Skeletal muscle tissue (tissue), 4 donors: Measurements from ENCODE around the gene CYBRD1. TPM values are rescaled to one million over a fixed set of nuclear protein-coding genes. Genes with fewer than 3 reads are reported as not detected.

Experiments used
- H3K27ac ChIP-seq: one replicate; pipeline ENCODE4 v1.7.0; 2013; ENCODE audit warnings: mild to moderate bottlenecking, low read depth, low read length, inconsistent platforms
- H3K27me3 ChIP-seq, 3 donors: one replicate each; pipeline ENCODE4 v1.7.0; 2013; ENCODE audit warnings: low read length in 3 of 3; ENCODE audit not compliant: control insufficient read depth in 3 of 3, insufficient read depth in 3 of 3
- H3K36me3 ChIP-seq, 3 donors: one replicate each; pipeline ENCODE4 v1.7.0; 2013; ENCODE audit warnings: low read length in 3 of 3; ENCODE audit not compliant: control insufficient read depth in 3 of 3, insufficient read depth in 3 of 3
- H3K4me1 ChIP-seq, 3 donors: one replicate each; pipeline ENCODE4 v1.7.0; 2013; ENCODE audit warnings: low read length in 3 of 3, mild to moderate bottlenecking in 3 of 3; ENCODE audit not compliant: control insufficient read depth in 3 of 3, insufficient read depth in 3 of 3
- H3K4me3 ChIP-seq, 3 donors: one replicate each; pipeline ENCODE4 v1.7.0; 2013; ENCODE audit warnings: low read length in 3 of 3
- H3K9ac ChIP-seq, 3 donors: one replicate each; pipeline ENCODE4 v1.7.0; 2013; ENCODE audit warnings: low read length in 3 of 3, mild to moderate bottlenecking in 3 of 3, moderate library complexity in 2 of 3, low read depth in 1 of 3
- H3K9me3 ChIP-seq, 3 donors: one replicate each; pipeline ENCODE4 v1.7.0; 2013; ENCODE audit warnings: low read length in 3 of 3; ENCODE audit not compliant: control insufficient read depth in 3 of 3
- total RNA-seq: library from RNA; depleted of rRNA; stranded (reverse); fragments of >200 nt; gene quantifications from one replicate; pipeline ENCODE4 v1.2.3, GENCODE V29; 2014
- donor health status: Osteomylitis.

Gene CYBRD1
- total RNA-seq, 1 donor from 2014 or later, result 89.2 TPM

DNA sequence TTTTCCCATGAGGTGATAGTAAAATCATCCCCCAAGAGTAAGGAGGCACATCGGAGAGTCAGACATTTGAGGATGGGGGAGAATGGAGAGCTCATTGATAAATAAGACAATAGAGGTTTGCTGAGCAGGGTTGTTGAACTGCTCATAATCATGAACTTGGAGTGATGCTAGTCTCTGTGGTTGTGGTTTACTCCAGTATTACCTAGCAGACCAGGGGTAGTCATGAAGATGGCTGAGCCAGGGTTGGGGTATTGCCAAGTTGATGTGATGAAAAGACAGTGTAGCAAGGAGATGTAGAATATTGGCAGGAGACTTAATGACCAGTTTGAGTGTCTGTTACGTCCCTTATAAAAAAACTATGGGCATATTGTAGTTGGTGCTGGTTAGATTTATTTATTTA lies 25.4 kb downstream of the CYBRD1 start:
- no peaks in the 10 kb centered on the region for H3K27me3 ChIP-seq
- H3K36me3 ChIP-seq, result peaks cover 0 to 2% (median 0%) of the 10 kb centered on the region in 3 donors
- no peak overlapping the region for H3K4me3 ChIP-seq
- H3K9me3 ChIP-seq, result no peaks in the 10 kb centered on the region
- H3K27ac ChIP-seq, result no peak overlapping the region
- H3K9ac ChIP-seq, result no peak overlapping the region
- H3K4me1 ChIP-seq, result no peaks in the 10 kb centered on the region

DNA sequence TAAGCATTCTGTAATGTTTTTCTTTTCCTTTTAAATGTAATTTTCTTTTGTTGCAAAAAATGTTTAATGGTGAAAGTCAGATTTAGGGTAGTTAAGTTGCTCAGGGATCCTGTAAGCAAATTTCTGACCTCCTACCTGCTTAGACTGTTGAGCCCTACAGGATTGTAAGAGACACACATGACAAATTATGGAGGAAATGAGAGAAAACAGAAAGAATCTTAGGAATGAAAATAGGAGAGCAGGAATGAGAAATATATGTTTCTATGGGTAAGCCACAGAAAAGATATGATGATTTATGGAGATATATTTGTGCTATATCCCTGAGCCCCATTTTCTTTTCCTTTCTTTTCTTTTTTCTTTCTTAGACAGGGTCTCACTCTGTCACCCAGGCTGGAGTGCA lies 28.3 kb downstream of the CYBRD1 start:
- Histone ChIP-seq H3K27me3 (no peaks in the 10 kb centered on the region), H3K27ac (no peak overlapping the region), H3K4me3 (no peak overlapping the region), H3K4me1 (no peaks in the 10 kb centered on the region), H3K36me3 (peaks cover 0 to 8% (median 0%) of the 10 kb centered on the region in 3 donors), H3K9ac (no peak overlapping the region), H3K9me3 (no peaks in the 10 kb centered on the region)

DNA sequence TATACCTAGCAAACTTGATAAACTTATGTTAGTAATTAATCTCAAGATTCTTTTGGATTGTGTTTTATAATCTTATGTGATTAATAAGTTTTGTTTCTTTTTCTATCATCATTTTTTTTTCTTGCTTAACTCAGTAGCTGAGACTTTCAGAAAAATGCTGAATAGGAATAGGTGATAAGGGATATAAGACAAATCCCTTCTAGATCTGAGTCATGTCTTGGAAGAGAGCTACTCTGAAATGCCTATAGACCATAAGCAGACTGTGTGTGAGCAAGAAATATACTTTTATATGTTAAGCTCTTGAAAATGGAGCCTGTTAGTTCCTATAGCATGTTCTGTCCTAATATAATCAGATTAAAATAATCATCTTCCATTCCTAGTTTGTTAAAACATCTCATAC lies 29.6 kb downstream of the CYBRD1 start:
- H3K36me3 ChIP-seq, result peaks cover 0 to 10% (median 0%) of the 10 kb centered on the region in 3 donors

DNA sequence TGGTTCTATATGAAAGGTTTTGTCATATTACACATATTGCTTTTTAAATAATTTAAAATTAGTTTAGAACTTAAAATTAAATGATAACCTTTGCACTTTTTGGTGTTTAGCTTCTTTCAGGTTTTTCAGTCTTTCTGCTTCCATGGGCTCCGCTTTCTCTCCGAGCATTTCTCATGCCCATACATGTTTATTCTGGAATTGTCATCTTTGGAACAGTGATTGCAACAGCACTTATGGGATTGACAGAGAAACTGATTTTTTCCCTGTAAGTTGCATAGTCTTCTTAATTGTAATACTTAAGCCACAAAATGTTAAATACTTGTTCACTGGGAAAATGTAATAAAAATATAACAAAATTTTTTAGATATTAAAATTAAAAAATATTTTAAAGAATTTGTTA lies 31.0 kb downstream of the CYBRD1 start:
- Histone ChIP-seq H3K27me3 (no peaks in the 10 kb centered on the region), H3K9ac (no peak overlapping the region), H3K9me3 (no peaks in the 10 kb centered on the region), H3K4me1 (no peaks in the 10 kb centered on the region), H3K36me3 (peaks cover 0 to 12% (median 0%) of the 10 kb centered on the region in 3 donors), H3K4me3 (no peak overlapping the region), H3K27ac (no peak overlapping the region)

More for the DNA sequence above, 29.6 kb downstream of the CYBRD1 start:
- no peak overlapping the region for H3K4me3 ChIP-seq
- H3K27me3 ChIP-seq, result no peaks in the 10 kb centered on the region
- H3K27ac ChIP-seq, result no peak overlapping the region
- no peak overlapping the region for H3K9ac ChIP-seq
- H3K9me3 ChIP-seq, result no peaks in the 10 kb centered on the region
- no peaks in the 10 kb centered on the region for H3K4me1 ChIP-seq

DNA sequence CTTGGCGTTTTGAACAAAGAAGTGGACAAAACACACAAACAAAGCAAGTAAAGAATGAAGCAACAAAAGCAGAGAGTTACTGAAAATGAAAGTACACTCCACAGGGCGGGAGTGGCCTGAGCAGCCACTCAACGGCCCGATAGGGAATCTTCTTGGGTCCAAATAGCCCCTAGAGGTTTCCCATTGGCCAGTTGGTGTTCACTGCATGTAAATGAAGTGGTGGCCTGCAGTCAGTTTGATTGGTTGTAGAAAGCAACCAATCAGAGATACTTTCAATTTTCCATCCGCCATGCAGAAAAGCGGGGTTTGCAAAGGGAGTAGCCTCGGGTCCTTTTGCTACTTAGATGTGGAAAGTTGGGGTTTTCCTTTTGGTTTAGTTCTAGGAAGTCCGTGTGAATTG lies 31.6 kb downstream of the CYBRD1 start:
- H3K27ac ChIP-seq, result no peak overlapping the region
- H3K4me1 ChIP-seq, result no peaks in the 10 kb centered on the region
- no peak overlapping the region for H3K9ac ChIP-seq
- no peak overlapping the region for H3K4me3 ChIP-seq
- no peaks in the 10 kb centered on the region for H3K27me3 ChIP-seq
- H3K9me3 ChIP-seq, result no peaks in the 10 kb centered on the region
- H3K36me3 ChIP-seq, result peaks cover 0 to 12% (median 0%) of the 10 kb centered on the region in 3 donors

DNA sequence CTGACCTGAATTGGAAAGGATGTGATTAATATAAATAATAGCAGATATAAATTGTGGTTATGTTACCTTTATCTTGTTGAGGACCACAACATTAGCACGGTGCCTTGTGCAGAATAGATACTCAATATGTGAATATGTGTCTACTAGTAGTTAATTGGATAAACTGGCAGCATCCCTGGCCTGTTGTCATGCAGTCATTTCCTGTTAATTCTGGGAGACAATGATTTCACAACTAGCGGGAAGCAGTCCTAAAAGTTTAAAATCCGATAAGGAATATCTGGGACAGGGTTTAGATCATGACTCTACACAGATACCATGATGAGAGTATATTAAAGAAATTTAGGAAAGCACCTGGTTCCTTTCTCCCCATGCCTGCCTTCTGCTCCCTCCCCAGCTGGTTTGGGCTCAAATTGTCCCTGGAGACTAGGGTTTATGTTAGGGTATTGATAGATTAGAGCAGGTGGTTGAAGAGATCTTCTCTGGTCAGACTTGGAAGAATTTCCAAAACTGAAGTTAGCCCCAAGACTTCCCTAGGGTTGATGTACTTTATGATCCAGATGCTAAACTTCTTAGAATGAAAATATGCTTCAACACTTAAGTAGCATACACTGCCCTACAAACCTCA lies 32.8 kb downstream of the CYBRD1 start:
- no peak overlapping the region for H3K9ac ChIP-seq
- H3K27ac ChIP-seq, result no peak overlapping the region
- H3K9me3 ChIP-seq, result no peaks in the 10 kb centered on the region
- peaks cover 0 to 12% (median 0%) of the 10 kb centered on the region in 3 donors for H3K36me3 ChIP-seq
- no peak overlapping the region for H3K4me3 ChIP-seq
- no peaks in the 10 kb centered on the region for H3K27me3 ChIP-seq
- H3K4me1 ChIP-seq, result no peaks in the 10 kb centered on the region

DNA sequence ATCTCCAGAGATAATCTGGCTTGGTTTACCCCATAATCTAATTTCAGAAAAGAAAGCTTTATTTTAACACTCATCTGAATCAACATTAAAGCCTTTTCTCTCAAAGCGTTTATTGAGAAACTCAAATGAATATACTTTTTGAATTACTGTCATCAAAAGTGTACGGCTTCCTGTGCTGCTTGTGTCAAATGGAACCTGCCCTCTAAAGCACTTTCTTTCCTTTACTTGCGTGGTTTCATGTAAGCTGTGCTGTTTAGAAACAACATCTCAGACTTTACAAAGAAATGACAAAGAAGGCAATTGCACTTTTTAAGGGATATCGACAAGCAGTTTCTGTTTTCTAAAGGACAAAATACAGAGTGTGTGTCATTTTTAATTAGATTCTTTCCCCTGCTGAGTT lies 35.1 kb downstream of the CYBRD1 start:
- Histone ChIP-seq H3K27ac (no peak overlapping the region), H3K9ac (no peak overlapping the region), H3K27me3 (no peaks in the 10 kb centered on the region), H3K4me3 (no peak overlapping the region), H3K36me3 (peaks cover 0 to 12% (median 0%) of the 10 kb centered on the region in 3 donors), H3K9me3 (no peaks in the 10 kb centered on the region), H3K4me1 (no peaks in the 10 kb centered on the region)

DNA sequence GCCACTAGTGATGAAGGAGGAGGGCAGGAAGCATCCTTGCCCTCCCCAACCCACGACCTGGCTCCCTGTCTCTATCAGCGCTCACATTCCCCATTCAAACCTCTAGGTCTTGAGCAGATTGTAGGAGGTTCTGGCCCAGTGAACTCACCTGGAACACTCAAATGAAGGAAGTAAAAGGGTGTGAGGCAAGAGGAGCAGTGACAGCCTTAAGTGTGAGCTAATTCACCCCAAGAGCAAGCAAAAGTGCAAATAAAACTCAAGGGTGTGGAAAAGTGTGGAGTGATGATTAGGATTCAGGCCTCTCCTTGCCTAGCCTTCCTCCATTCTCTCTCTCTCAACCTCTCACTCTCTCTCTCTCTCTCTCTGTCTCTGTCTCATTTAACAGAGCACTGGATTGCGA lies 41.0 kb downstream of the CYBRD1 start:
- no peaks in the 10 kb centered on the region for H3K36me3 ChIP-seq
- no peak overlapping the region for H3K27ac ChIP-seq
- no peak overlapping the region for H3K9ac ChIP-seq
- H3K27me3 ChIP-seq, result no peaks in the 10 kb centered on the region
- H3K4me3 ChIP-seq, result no peak overlapping the region
- H3K4me1 ChIP-seq, result no peaks in the 10 kb centered on the region
- no peaks in the 10 kb centered on the region for H3K9me3 ChIP-seq

DNA sequence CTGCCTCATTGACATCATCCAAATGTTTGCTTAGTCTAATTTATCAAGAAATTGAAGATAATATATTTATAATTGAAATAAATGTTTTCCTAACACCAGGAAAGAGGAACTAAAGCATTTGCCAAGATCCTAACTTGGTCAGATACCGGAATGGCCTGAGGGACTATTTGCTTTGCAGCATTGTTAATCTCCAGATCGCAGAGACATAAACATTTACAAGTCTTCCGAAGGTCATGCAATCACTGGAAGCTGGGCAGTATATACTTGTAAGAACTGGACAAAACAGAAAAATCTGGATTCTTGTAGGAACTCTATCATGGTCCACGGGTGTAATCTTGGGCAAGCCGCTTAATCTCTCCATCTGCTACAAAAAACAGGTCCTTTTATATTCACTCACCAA lies 42.2 kb downstream of the CYBRD1 start:
- H3K9me3 ChIP-seq, result no peaks in the 10 kb centered on the region
- H3K27me3 ChIP-seq, result no peaks in the 10 kb centered on the region
- no peaks in the 10 kb centered on the region for H3K36me3 ChIP-seq
- no peak overlapping the region for H3K9ac ChIP-seq
- no peaks in the 10 kb centered on the region for H3K4me1 ChIP-seq
- no peak overlapping the region for H3K4me3 ChIP-seq
- H3K27ac ChIP-seq, result no peak overlapping the region

DNA sequence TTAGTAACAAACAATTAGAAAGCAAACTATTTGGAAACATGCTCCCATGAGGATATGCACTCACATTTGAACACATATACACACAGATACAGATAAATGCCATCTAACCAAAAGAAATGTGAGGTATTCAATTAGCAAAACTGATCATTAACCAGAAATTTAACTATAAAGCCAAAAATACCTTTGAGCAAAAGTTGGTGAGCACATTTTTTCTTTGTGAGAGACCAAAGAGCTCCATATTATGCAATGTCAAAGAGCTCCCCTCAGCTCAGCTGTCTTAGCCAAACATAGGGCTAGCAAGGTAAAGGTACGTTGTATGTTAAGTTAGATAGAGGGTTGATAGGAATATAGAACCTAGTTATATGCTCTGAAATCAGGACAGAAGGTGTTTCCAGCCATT lies 43.8 kb downstream of the CYBRD1 start:
- Histone ChIP-seq H3K9ac (no peak overlapping the region), H3K9me3 (no peaks in the 10 kb centered on the region), H3K27ac (no peak overlapping the region), H3K4me1 (no peaks in the 10 kb centered on the region), H3K36me3 (no peaks in the 10 kb centered on the region), H3K27me3 (no peaks in the 10 kb centered on the region), H3K4me3 (no peak overlapping the region)
